ENCODE results near the gene PLD6.

- TF ChIP-seq CTCF (IDR thresholded peaks at IDR 0.05) (no peak), POLR2A (IDR thresholded peaks at IDR 0.05) (no peak)
Observed at GRCh38 chr17:17175340-17175739, 30.8 kb downstream of the PLD6 start.
